ENCODE results near the gene ANKRD1. TPM values are rescaled to one million over a fixed set of nuclear protein-coding genes. Genes with fewer than 3 reads are reported as not detected.

The ANKRD1 gene
- total RNA-seq, 1 donor from 2014 or later, result 1,733 TPM

- intact Hi-C loops (cut with DNase I), result no loop called here
- no peak for ATAC-seq (ENCODE audit: poor library complexity)
- no peak for DNase-seq
Observed at GRCh38 chr10:90939116-90939515, 18.2 kb upstream of the ANKRD1 start.

GRCh38 chr10:90937645-90938258, 16.9 kb upstream of the ANKRD1 start:
- ATAC-seq (ENCODE audit: poor library complexity) (no peak), DNase-seq (no peak)
- intact Hi-C loops (cut with DNase I), result no loop called here

GRCh38 chr10:90936276-90936659, 15.4 kb upstream of the ANKRD1 start:
- intact Hi-C loops (cut with DNase I), result no loop called here
- ATAC-seq (ENCODE audit: poor library complexity) (no peak), DNase-seq (no peak)

GRCh38 chr10:90935581-90936275, 14.8 kb upstream of the ANKRD1 start:
- intact Hi-C loops (cut with DNase I), result no loop called here
- ATAC-seq (ENCODE audit: poor library complexity) (no peak), DNase-seq (no peak)

GRCh38 chr10:90930971-90931871, 10.3 kb upstream of the ANKRD1 start:
- intact Hi-C loops (cut with DNase I), result no loop called here
- DNase-seq (peak; percentile 62), ATAC-seq (ENCODE audit: poor library complexity) (peak; percentile 78)

GRCh38 chr10:90930070-90930837, 9.4 kb upstream of the ANKRD1 start:
- ATAC-seq (ENCODE audit: poor library complexity) (peak; percentile 90), DNase-seq (peak; percentile 45)
- intact Hi-C loops (cut with DNase I), result no loop called here

GRCh38 chr10:90929179-90929578, 8.3 kb upstream of the ANKRD1 start:
- DNase-seq, result no peak
- intact Hi-C loops (cut with DNase I), result no loop called here
- no peak for ATAC-seq (ENCODE audit: poor library complexity)

GRCh38 chr10:90927293-90927692, 6.4 kb upstream of the ANKRD1 start:
- DNase-seq (no peak), ATAC-seq (ENCODE audit: poor library complexity) (no peak)
- intact Hi-C loops (cut with DNase I), result no loop called here

GRCh38 chr10:90925079-90926029, 4.5 kb upstream of the ANKRD1 start:
- no peak for DNase-seq
- intact Hi-C loops (cut with DNase I), result no loop called here
- no peak for ATAC-seq (ENCODE audit: poor library complexity)

GRCh38 chr10:90924552-90924951, 3.7 kb upstream of the ANKRD1 start:
- intact Hi-C loops (cut with DNase I), result loop anchor here (5.0 kb wide), 1 partner anchor 43 kb away; no protein-coding TSS in a partner anchor
- ATAC-seq (ENCODE audit: poor library complexity) (no peak), DNase-seq (no peak)

GRCh38 chr10:90923111-90923731, 2.3 kb upstream of the ANKRD1 start:
- ATAC-seq (ENCODE audit: poor library complexity) (no peak), DNase-seq (no peak)
- intact Hi-C loops (cut with DNase I), result loop anchor here (5.0 kb wide), 1 partner anchor 44 kb away; no protein-coding TSS in a partner anchor

- no peak for DNase-seq
- intact Hi-C loops (cut with DNase I), result loop anchor here (5.0 kb wide), 1 partner anchor 45 kb away; no protein-coding TSS in a partner anchor
- ATAC-seq (ENCODE audit: poor library complexity), result no peak
Observed at GRCh38 chr10:90921906-90922305, 1.0 kb upstream of the ANKRD1 start.

GRCh38 chr10:90919683-90920574, 958 bp downstream of the ANKRD1 start:
- ATAC-seq (ENCODE audit: poor library complexity) (peak; percentile 12), DNase-seq (no peak)
- intact Hi-C loops (cut with DNase I), result loop anchor here (5.0 kb wide), 2 partner anchors 47 to 67 kb away; no protein-coding TSS in a partner anchor

GRCh38 chr10:90917968-90918318, 2.9 kb downstream of the ANKRD1 start:
- DNase-seq, result no peak
- intact Hi-C loops (cut with DNase I), result loop anchor here (5.0 kb wide), 1 partner anchor 69 kb away; no protein-coding TSS in a partner anchor
- ATAC-seq (ENCODE audit: poor library complexity), result no peak

GRCh38 chr10:90917238-90917967, 3.5 kb downstream of the ANKRD1 start:
- no peak for ATAC-seq (ENCODE audit: poor library complexity)
- intact Hi-C loops (cut with DNase I), result loop anchor here (5.0 kb wide), 1 partner anchor 70 kb away; no protein-coding TSS in a partner anchor
- no peak for DNase-seq

Data from Right ventricle myocardium superior (tissue), 1 donor.